Spleen (tissue), 11 donors: ENCODE data around the gene TBL1X. TPM values are rescaled to one million over a fixed set of nuclear protein-coding genes. Genes with fewer than 3 reads are reported as not detected.

Source experiments
- DNase-seq: peaks from one replicate; pipeline ENCODE4 v3.0.0-alpha.2; 2020
- H3K27ac ChIP-seq, 8 donors: fragments of 200-600 bp; sonication (generic) in 7 of 8; 1 replicate in 4 of 8; 2 replicates in 4 of 8; pipeline versions ENCODE4 v1.5.0 to v1.8.0; 2016 to 2021; ENCODE audit warnings: inconsistent platforms in 4 of 8, mild to moderate bottlenecking in 4 of 8, moderate library complexity in 1 of 8
- H3K27me3 ChIP-seq, 7 donors: fragments of 200-600 bp; sonication (generic) in 6 of 7; replicated peaks in 1 of 7; 1 replicate in 4 of 7; 2 replicates in 3 of 7; pipeline versions ENCODE4 v1.5.0 to v1.8.0; 2016 to 2021; ENCODE audit warnings: inconsistent platforms in 3 of 7, mild to moderate bottlenecking in 1 of 7
- H3K36me3 ChIP-seq, 6 donors: fragments of 200-600 bp; sonication (generic) in 5 of 6; 1 replicate in 4 of 6; 2 replicates in 2 of 6; pipeline versions ENCODE4 v1.5.0 to v1.8.0; 2016 to 2021; ENCODE audit warnings: inconsistent platforms in 2 of 6
- H3K4me1 ChIP-seq, 6 donors: fragments of 200-600 bp; sonication (generic) in 5 of 6; 1 replicate in 3 of 6; 2 replicates in 3 of 6; pipeline versions ENCODE4 v1.5.0 to v1.8.0; 2016 to 2021; ENCODE audit warnings: inconsistent platforms in 3 of 6
- H3K4me3 ChIP-seq, 8 donors: fragments of 200-600 bp; sonication (generic) in 7 of 8; 1 replicate in 4 of 8; 2 replicates in 4 of 8; pipeline versions ENCODE4 v1.5.0 to v1.8.0; 2016 to 2021; ENCODE audit warnings: inconsistent platforms in 4 of 8, mild to moderate bottlenecking in 4 of 8, moderate library complexity in 2 of 8
- H3K9me3 ChIP-seq, 8 donors: fragments of 200-600 bp; sonication (generic) in 7 of 8; 1 replicate in 4 of 8; 2 replicates in 4 of 8; pipeline versions ENCODE4 v1.5.0 to v1.8.0; 2016 to 2021; ENCODE audit warnings: inconsistent platforms in 4 of 8
- CTCF ChIP-seq, 11 experiments: fragments of 200-600 bp in 7 of 11; fragments of 450-650 bp in 4 of 11; sonication (generic) in 4 of 11; IDR thresholded peaks in 8 of 11; conservative IDR thresholded peaks in 3 of 11; 1 replicate in 7 of 11; 2 replicates in 4 of 11; pipeline versions ENCODE4 v1.4.0 to v1.8.0; 2016 to 2021; ENCODE audit warnings: antibody characterized with exemption in 11 of 11, inconsistent platforms in 4 of 11, mild to moderate bottlenecking in 1 of 11
- POLR2A ChIP-seq, 3 donors: fragments of 450-650 bp; IDR thresholded peaks; one replicate each; pipeline ENCODE4 v1.5.1; 2017; ENCODE audit warnings: antibody characterized with exemption in 3 of 3, mild to moderate bottlenecking in 1 of 3
- POLR2AphosphoS5 ChIP-seq, 3 donors: sonication (generic); formaldehyde crosslinking; IDR thresholded peaks; one replicate each; pipeline ENCODE4 v1.5.1; 2017; ENCODE audit warnings: antibody characterized with exemption in 3 of 3
- WGBS, 5 donors: extraction: QIAGEN DNeasy Blood & Tissue Kit in 3 of 5; methylation state at CpG; one replicate each; pipeline versions ENCODE4 v1.1.5 to v1.1.7; 2013 to 2018; 5-methylcytosine and 5-hydroxymethylcytosine counted together
- intact Hi-C: fragments of 100-400 bp; cut with DNase I; formaldehyde crosslinking; loops from one replicate; pipeline ENCODE4 v1.15.0; 2023; ENCODE audit warnings: low total_unique reads
- polyA plus RNA-seq, 3 donors: library from polyadenylated mRNA; stranded (reverse); fragments of 200-250 nt; gene quantifications; one replicate each; pipeline ENCODE4 v1.2.1, GENCODE V29; 2013
- total RNA-seq, 7 donors: library from RNA; depleted of rRNA in 3 of 7; stranded (reverse); fragments of >200 nt in 3 of 7; fragmentation: NEBNext Ultra II Directional in 4 of 7; extraction: Animal tissue kit (Norgen Biotek cat#: 25700) in 4 of 7; gene quantifications; one replicate each; pipeline versions ENCODE4 v1.1.0 to v1.2.1, GENCODE V29; 2016 to 2021
- donor health status: healthy with polysubstance abuse.
- donor health status: DM: no; HTN: no; CAD: no; lungs with moderate emphysema.
- donor health status: DM: no; HTN: no; CAD: no.
- donor health status: Bipolar disorder and iron deficiency.
- donor health status: healthy.
- donor health status: DM: no; HTN: no; CAD: no.
- donor health status: DM: yes; HTN: yes; CAD: no.

Gene TBL1X
- total and polyA plus RNA-seq, 10 donors: 3.0 to 37.2 (median 21.4) TPM

GRCh38 chrX:9658409-9658808, 193.6 kb downstream of the TBL1X start:
- Histone ChIP-seq H3K4me1 (no peaks in the 10 kb centered on the region), H3K36me3 (peaks cover 0 to 59% (median 0%) of the 10 kb centered on the region in 6 donors), H3K27me3 (no peaks in the 10 kb centered on the region), H3K4me3 (no peak overlapping the region), H3K9me3 (no peaks in the 10 kb centered on the region), H3K27ac (no peak overlapping the region)
- no peak for DNase-seq
- TF ChIP-seq CTCF (IDR thresholded peaks at IDR 0.05 in 8 of 11, conservative IDR thresholded peaks at IDR 0.05 in 3 of 11) (no peak), POLR2AphosphoS5 (IDR thresholded peaks at IDR 0.05) (no peak), POLR2A (IDR thresholded peaks at IDR 0.05) (no peak)
- WGBS, 5 donors: 75 to 90% (median 87%) methylated on average over 3 to 4 of the region's 4 CpGs
- intact Hi-C loops: no loop called here

GRCh38 chrX:9659571-9660195, 194.8 kb downstream of the TBL1X start:
- Histone ChIP-seq H3K27me3 (no peaks in the 10 kb centered on the region), H3K9me3 (no peaks in the 10 kb centered on the region), H3K27ac (no peak overlapping the region), H3K4me1 (no peaks in the 10 kb centered on the region), H3K36me3 (peaks cover 0 to 53% (median 0%) of the 10 kb centered on the region in 6 donors), H3K4me3 (no peak overlapping the region)
- intact Hi-C loops: no loop called here
- 81 to 97% (median 92%) methylated on average over 11 to 17 of the region's 17 CpGs for WGBS, 5 donors
- TF ChIP-seq CTCF (IDR thresholded peaks at IDR 0.05 in 8 of 11, conservative IDR thresholded peaks at IDR 0.05 in 3 of 11) (no peak), POLR2AphosphoS5 (IDR thresholded peaks at IDR 0.05) (no peak), POLR2A (IDR thresholded peaks at IDR 0.05) (no peak)
- no peak for DNase-seq

GRCh38 chrX:9662148-9662547, 197.3 kb downstream of the TBL1X start:
- 47 to 74% (median 54%) methylated on average over 4 of the region's 4 CpGs for WGBS, 5 donors

More at GRCh38 chrX:9662148-9662547, 197.3 kb downstream of the TBL1X start:
- Histone ChIP-seq H3K9me3 (no peaks in the 10 kb centered on the region), H3K36me3 (peaks cover 0 to 30% (median 0%) of the 10 kb centered on the region in 6 donors), H3K27ac (no peak overlapping the region), H3K4me3 (no peak overlapping the region), H3K4me1 (no peaks in the 10 kb centered on the region), H3K27me3 (no peaks in the 10 kb centered on the region)
- TF ChIP-seq CTCF (IDR thresholded peaks at IDR 0.05 in 8 of 11, conservative IDR thresholded peaks at IDR 0.05 in 3 of 11) (no peak), POLR2AphosphoS5 (IDR thresholded peaks at IDR 0.05) (no peak), POLR2A (IDR thresholded peaks at IDR 0.05) (no peak)
- intact Hi-C loops: no loop called here
- no peak for DNase-seq
